CD4-positive, alpha-beta T cell treated with Interleukin-15 for 1 hour (primary cell): ENCODE data around the gene ANKMY1.

Source experiments
- DNase-seq: peaks from one replicate; pipeline ENCODE4 v3.0.0-alpha.2; 2020

ANKMY1 gene

GRCh38 chr2:240557808-240558207 lies at the start of gene ANKMY1:
Gene ANKMY1 (minus strand): TSS chr2:240557988. CDS start chr2:240557335, 653 bp downstream.
- DNase-seq: peak; percentile 67

GRCh38 chr2:240605867-240606743 lies 48.3 kb upstream of the ANKMY1 start:
- peak; percentile 6 for DNase-seq

GRCh38 chr2:240604939-240605716 lies 47.3 kb upstream of the ANKMY1 start:
- DNase-seq: peak; percentile 16

GRCh38 chr2:240604291-240604938 lies 46.6 kb upstream of the ANKMY1 start:
- peak; percentile 54 for DNase-seq

- no peak for DNase-seq
These were observed 46.1 kb upstream of the ANKMY1 start for GRCh38 chr2:240603846-240604245.

- DNase-seq: peak; percentile 12
These were observed 45.5 kb upstream of the ANKMY1 start for GRCh38 chr2:240603081-240603835.

GRCh38 chr2:240602266-240603050 lies 44.7 kb upstream of the ANKMY1 start:
- peak; percentile 14 for DNase-seq

GRCh38 chr2:240601831-240602160 lies 44.0 kb upstream of the ANKMY1 start:
- DNase-seq: no peak

GRCh38 chr2:240601061-240601830 lies 43.5 kb upstream of the ANKMY1 start:
- peak; percentile 5 for DNase-seq

GRCh38 chr2:240600451-240600961 lies 42.7 kb upstream of the ANKMY1 start:
- peak; percentile 6 for DNase-seq

- peak; percentile 10 for DNase-seq
These were observed 41.4 kb upstream of the ANKMY1 start for GRCh38 chr2:240599141-240599583.

- DNase-seq: peak; percentile 15
These were observed 40.6 kb upstream of the ANKMY1 start for GRCh38 chr2:240598311-240598911.

GRCh38 chr2:240597419-240598181 lies 39.8 kb upstream of the ANKMY1 start:
- no peak for DNase-seq

- DNase-seq: no peak
These were observed 39.2 kb upstream of the ANKMY1 start for GRCh38 chr2:240597054-240597418.

- peak; percentile 10 for DNase-seq
These were observed 38.7 kb upstream of the ANKMY1 start for GRCh38 chr2:240596491-240596931.

GRCh38 chr2:240596080-240596460 lies 38.3 kb upstream of the ANKMY1 start:
- DNase-seq: no peak

- peak; percentile 33 for DNase-seq
These were observed 37.7 kb upstream of the ANKMY1 start for GRCh38 chr2:240595381-240596079.

- DNase-seq: peak; percentile 12
These were observed 37.0 kb upstream of the ANKMY1 start for GRCh38 chr2:240594511-240595380.
